GM23338 (cell line): Measurements from ENCODE around the gene GIMAP5. TPM values are rescaled to one million over a fixed set of nuclear protein-coding genes. Genes with fewer than 3 reads are reported as not detected.
A peak's percentile ranks its signal among the peaks of the same experiment; 100 is the strongest.

Source experiments
- ATAC-seq: fragments of 200-7000 bp; cut with Tn5 transposase; 3 replicates; pipeline ENCODE4 v1.9.1; 2020
- DNase-seq: peaks from one replicate; pipeline ENCODE4 v3.0.0-alpha.2; 2015; ENCODE audit warnings: low spot score
- H2AFZ ChIP-seq: fragments of 200-600 bp; sonication (generic); 2 replicates; pipeline ENCODE4 v1.8.0; 2016; ENCODE audit warnings: antibody characterized with exemption, mild to moderate bottlenecking, moderate library complexity
- H3F3A ChIP-seq: fragments of 200-600 bp; sonication (generic); replicated peaks from 2 replicates; pipeline ENCODE4 v1.8.0; 2017; ENCODE audit warnings: antibody characterized with exemption, mixed run types, low read depth
- H3K27ac ChIP-seq: fragments of 200-600 bp; sonication (generic); 2 replicates; pipeline ENCODE4 v1.6.1; 2016; ENCODE audit warnings: low read depth
- H3K27me3 ChIP-seq: fragments of 200-600 bp; sonication (generic); 2 replicates; pipeline ENCODE4 v1.8.0; 2016; ENCODE audit warnings: mild to moderate bottlenecking, mixed run types, moderate library complexity; ENCODE audit not compliant: insufficient read depth
- H3K36me3 ChIP-seq: fragments of 200-600 bp; sonication (generic); 2 replicates; pipeline ENCODE4 v1.8.0; 2016; ENCODE audit warnings: mild to moderate bottlenecking; ENCODE audit not compliant: insufficient read depth
- H3K4me1 ChIP-seq: fragments of 200-600 bp; sonication (generic); 2 replicates; pipeline ENCODE4 v1.8.0; 2016; ENCODE audit warnings: mild to moderate bottlenecking, moderate library complexity; ENCODE audit not compliant: insufficient read depth
- H3K4me2 ChIP-seq: fragments of 200-600 bp; sonication (generic); 2 replicates; pipeline ENCODE4 v1.7.1; 2017; ENCODE audit warnings: mixed run types
- H3K4me3 ChIP-seq: fragments of 200-600 bp; sonication (generic); 2 replicates; pipeline ENCODE4 v1.6.1; 2016; ENCODE audit warnings: mixed run types
- H3K79me2 ChIP-seq: fragments of 200-600 bp; sonication (generic); replicated peaks from 2 replicates; pipeline ENCODE4 v1.8.0; 2017; ENCODE audit warnings: mild to moderate bottlenecking; ENCODE audit not compliant: insufficient read depth
- H3K9me2 ChIP-seq: fragments of 200-600 bp; sonication (generic); 2 replicates; pipeline ENCODE4 v1.8.0; 2017; ENCODE audit not compliant: insufficient read depth
- H4K20me1 ChIP-seq: fragments of 200-600 bp; sonication (generic); replicated peaks from 2 replicates; pipeline ENCODE4 v1.8.0; 2017; ENCODE audit warnings: mild to moderate bottlenecking; ENCODE audit not compliant: insufficient read depth
- H3K27ac Mint-ChIP-seq: 2 replicates; pipeline ENCODE4 v1.8.0; 2020; ENCODE audit warnings: inconsistent platforms, mild to moderate bottlenecking, moderate library complexity, mixed read lengths
- H3K27me3 Mint-ChIP-seq: 3 replicates; pipeline ENCODE4 v1.8.0; 2022; ENCODE audit warnings: low read depth, mild to moderate bottlenecking, moderate library complexity, mixed read lengths, inconsistent platforms; ENCODE audit not compliant: insufficient read depth, poor library complexity
- H3K36me3 Mint-ChIP-seq: 3 replicates; pipeline ENCODE4 v1.8.0; 2021; ENCODE audit warnings: low read depth, mild to moderate bottlenecking, inconsistent platforms, moderate library complexity, mixed read lengths
- H3K4me1 Mint-ChIP-seq: 3 replicates; pipeline ENCODE4 v1.8.0; 2020; ENCODE audit warnings: mild to moderate bottlenecking, inconsistent platforms, mixed read lengths
- H3K4me3 Mint-ChIP-seq: 3 replicates; pipeline ENCODE4 v1.8.0; 2021; ENCODE audit warnings: moderate library complexity, mild to moderate bottlenecking, inconsistent platforms, mixed read lengths
- H3K9me3 Mint-ChIP-seq: 3 replicates; pipeline ENCODE4 v1.8.0; 2020; ENCODE audit warnings: moderate library complexity, mild to moderate bottlenecking, inconsistent platforms, mixed read lengths
- CREB1 ChIP-seq: fragments of 250-450 bp; sonication (Bioruptor Pico); IDR thresholded peaks from 2 replicates; pipeline ENCODE4 v1.5.0; 2020; ENCODE audit warnings: low read depth, mild to moderate bottlenecking, moderate library complexity
- CTCF ChIP-seq, 2 experiments: fragments of 200-600 bp in 1 of 2; sonication (generic) in 1 of 2; conservative IDR thresholded peaks; 2 replicates each; pipeline versions ENCODE4 v1.5.1 to v1.6.1; 2016 to 2017; ENCODE audit warnings: antibody characterized with exemption in 2 of 2, low read depth in 2 of 2, mild to moderate bottlenecking in 2 of 2, moderate library complexity in 1 of 2
- EZH2 ChIP-seq: fragments of 200-600 bp; sonication (generic); IDR thresholded peaks from one replicate; pipeline ENCODE4 v1.8.0; 2017; ENCODE audit warnings: antibody characterized with exemption, mild to moderate bottlenecking, low read depth; ENCODE audit not compliant: unreplicated experiment
- EZH2phosphoT487 ChIP-seq: fragments of 200-600 bp; sonication (generic); IDR thresholded peaks from one replicate; pipeline ENCODE4 v1.8.1; 2018; ENCODE audit warnings: antibody characterized with exemption; ENCODE audit not compliant: unreplicated experiment
- JUNB ChIP-seq: IDR thresholded peaks from one replicate; pipeline ENCODE4 v1.6.1; 2016; ENCODE audit warnings: antibody characterized with exemption; ENCODE audit not compliant: unreplicated experiment
- NANOG ChIP-seq: IDR thresholded peaks from 2 replicates; pipeline ENCODE4 v1.6.1; 2016; ENCODE audit warnings: antibody characterized with exemption, borderline replicate concordance
- POLR2AphosphoS5 ChIP-seq: IDR thresholded peaks from 2 replicates; pipeline ENCODE4 v1.6.1; 2016; ENCODE audit warnings: antibody characterized with exemption, low read depth
- STAT1 ChIP-seq: IDR thresholded peaks from one replicate; pipeline ENCODE4 v1.6.1; 2016; ENCODE audit warnings: antibody characterized with exemption; ENCODE audit not compliant: unreplicated experiment
- ZNF114 ChIP-seq: fragments of 250-450 bp; sonication (Bioruptor Pico); IDR thresholded peaks from 2 replicates; pipeline ENCODE4 v1.5.0; 2020; ENCODE audit warnings: mild to moderate bottlenecking, moderate library complexity
- ZNF331 ChIP-seq: fragments of 250-450 bp; sonication (Bioruptor Pico); IDR thresholded peaks from 2 replicates; pipeline ENCODE4 v1.5.0; 2020; ENCODE audit warnings: low read depth, mild to moderate bottlenecking, moderate library complexity
- polyA plus RNA-seq: library from polyadenylated mRNA; unstranded; fragments of >200 nt; fragmentation: Nextera tagmentation; extraction: Ambion mirVana; gene quantifications from 2 replicates; pipeline ENCODE4 v1.2.1, GENCODE V29; 2016
- total RNA-seq: library from RNA; depleted of rRNA; stranded (reverse); fragments of >200 nt; shearing (Covaris generic); gene quantifications from 2 replicates; pipeline ENCODE4 v1.2.3, GENCODE V29; 2014
- TF ChIP-seq, protein P1 (sequence below): IDR thresholded peaks from 2 replicates; pipeline ENCODE4 v1.6.1; 2016; ENCODE audit warnings: antibody characterized with exemption
- TF ChIP-seq, protein P2 (sequence below): fragments of 250-450 bp; sonication (Bioruptor Pico); IDR thresholded peaks from 2 replicates; pipeline ENCODE4 v1.5.0; 2020; ENCODE audit warnings: mild to moderate bottlenecking, moderate library complexity
- TF ChIP-seq, protein P3 (sequence below): IDR thresholded peaks from one replicate; pipeline ENCODE4 v1.6.1; 2018; ENCODE audit warnings: antibody characterized with exemption; ENCODE audit not compliant: unreplicated experiment

GIMAP5 gene
- total and polyA plus RNA-seq, 2 experiments from 2014 or later = not detected

DNA sequence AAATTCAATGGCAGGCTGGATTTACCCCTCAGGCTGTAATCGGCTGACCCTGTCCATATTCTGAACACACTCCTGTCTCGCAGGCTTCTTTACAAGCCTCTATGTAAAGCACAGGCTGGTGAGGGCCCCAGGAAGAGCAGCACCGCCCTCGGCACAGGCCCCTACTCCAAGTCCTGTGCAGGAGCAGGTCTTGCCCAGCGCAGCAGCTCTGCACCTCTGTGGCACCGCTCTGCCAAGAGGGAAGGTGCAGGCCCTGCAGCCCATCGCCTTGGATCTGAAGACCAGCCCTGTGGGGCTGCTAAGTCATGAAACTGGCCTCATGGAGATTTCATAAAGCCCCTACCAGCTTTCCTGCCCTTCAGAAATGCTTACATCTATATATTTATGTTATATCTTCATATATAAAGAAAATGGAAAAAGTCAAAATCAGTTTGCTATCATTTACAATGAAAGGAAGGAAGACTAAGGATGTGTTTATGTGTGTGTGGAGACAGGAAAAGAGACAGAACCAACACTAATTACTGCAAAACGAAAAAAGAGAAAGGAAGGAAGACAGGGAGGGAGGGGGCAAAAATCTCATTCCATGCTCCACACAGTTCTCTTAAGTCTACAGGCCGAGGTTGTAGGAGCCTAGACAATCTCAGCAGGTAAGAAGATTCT lies 53.3 kb downstream of the GIMAP5 start (continued):
- TF ChIP-seq STAT1 (no peak), EZH2 (no peak), ZNF331 (no peak), NANOG (no peak), EZH2phosphoT487 (no peak)
- TF ChIP-seq, protein P1, sequence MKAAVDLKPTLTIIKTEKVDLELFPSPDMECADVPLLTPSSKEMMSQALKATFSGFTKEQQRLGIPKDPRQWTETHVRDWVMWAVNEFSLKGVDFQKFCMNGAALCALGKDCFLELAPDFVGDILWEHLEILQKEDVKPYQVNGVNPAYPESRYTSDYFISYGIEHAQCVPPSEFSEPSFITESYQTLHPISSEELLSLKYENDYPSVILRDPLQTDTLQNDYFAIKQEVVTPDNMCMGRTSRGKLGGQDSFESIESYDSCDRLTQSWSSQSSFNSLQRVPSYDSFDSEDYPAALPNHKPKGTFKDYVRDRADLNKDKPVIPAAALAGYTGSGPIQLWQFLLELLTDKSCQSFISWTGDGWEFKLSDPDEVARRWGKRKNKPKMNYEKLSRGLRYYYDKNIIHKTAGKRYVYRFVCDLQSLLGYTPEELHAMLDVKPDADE = no peak

DNA sequence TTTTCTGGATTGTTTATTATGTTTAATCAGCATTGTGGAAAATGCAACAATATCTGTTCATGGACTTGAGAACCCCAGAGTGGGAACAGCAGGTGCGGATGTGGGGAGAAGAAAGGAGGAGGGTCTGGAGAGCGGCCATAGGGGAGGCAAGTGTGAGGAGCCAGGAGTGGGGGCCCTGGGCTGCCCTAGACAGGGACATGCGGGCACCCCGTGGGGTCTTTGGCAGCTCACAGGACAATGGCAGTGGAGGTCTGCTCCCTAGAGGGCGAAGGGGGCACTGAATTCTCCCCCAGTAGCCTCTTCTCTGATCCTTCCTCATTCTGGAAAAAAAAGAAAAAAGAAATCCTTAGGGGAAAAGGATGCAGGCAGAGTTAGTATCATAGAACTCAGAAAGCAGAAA lies 54.1 kb downstream of the GIMAP5 start:
- Mint-ChIP-seq H3K27ac (no peak overlapping the region), H3K27me3 (peaks cover under 1% of the 10 kb centered on the region), H3K4me1 (peaks cover 5% of the 10 kb centered on the region), H3K9me3 (no peaks in the 10 kb centered on the region; the same call in 2 of the 3 replicates), H3K4me3 (no peak overlapping the region), H3K36me3 (no peaks in the 10 kb centered on the region)
- Histone ChIP-seq H3K4me2 (no peak overlapping the region), H3K27ac (no peak overlapping the region), H2AFZ (no peak overlapping the region), H3K9me2 (no peaks in the 10 kb centered on the region), H3K4me3 (no peak overlapping the region), H3K27me3 (peaks cover 7% of the 10 kb centered on the region; the same call in 1 of the 2 replicates), H3K36me3 (no peaks in the 10 kb centered on the region), H3K79me2 (no peaks in the 10 kb centered on the region), H3F3A (no peaks in the 10 kb centered on the region), H3K4me1 (no peaks in the 10 kb centered on the region), H4K20me1 (no peaks in the 10 kb centered on the region)
- peak; percentile 70 for ATAC-seq
- peak; percentile 27 for DNase-seq
- TF ChIP-seq, protein P2, sequence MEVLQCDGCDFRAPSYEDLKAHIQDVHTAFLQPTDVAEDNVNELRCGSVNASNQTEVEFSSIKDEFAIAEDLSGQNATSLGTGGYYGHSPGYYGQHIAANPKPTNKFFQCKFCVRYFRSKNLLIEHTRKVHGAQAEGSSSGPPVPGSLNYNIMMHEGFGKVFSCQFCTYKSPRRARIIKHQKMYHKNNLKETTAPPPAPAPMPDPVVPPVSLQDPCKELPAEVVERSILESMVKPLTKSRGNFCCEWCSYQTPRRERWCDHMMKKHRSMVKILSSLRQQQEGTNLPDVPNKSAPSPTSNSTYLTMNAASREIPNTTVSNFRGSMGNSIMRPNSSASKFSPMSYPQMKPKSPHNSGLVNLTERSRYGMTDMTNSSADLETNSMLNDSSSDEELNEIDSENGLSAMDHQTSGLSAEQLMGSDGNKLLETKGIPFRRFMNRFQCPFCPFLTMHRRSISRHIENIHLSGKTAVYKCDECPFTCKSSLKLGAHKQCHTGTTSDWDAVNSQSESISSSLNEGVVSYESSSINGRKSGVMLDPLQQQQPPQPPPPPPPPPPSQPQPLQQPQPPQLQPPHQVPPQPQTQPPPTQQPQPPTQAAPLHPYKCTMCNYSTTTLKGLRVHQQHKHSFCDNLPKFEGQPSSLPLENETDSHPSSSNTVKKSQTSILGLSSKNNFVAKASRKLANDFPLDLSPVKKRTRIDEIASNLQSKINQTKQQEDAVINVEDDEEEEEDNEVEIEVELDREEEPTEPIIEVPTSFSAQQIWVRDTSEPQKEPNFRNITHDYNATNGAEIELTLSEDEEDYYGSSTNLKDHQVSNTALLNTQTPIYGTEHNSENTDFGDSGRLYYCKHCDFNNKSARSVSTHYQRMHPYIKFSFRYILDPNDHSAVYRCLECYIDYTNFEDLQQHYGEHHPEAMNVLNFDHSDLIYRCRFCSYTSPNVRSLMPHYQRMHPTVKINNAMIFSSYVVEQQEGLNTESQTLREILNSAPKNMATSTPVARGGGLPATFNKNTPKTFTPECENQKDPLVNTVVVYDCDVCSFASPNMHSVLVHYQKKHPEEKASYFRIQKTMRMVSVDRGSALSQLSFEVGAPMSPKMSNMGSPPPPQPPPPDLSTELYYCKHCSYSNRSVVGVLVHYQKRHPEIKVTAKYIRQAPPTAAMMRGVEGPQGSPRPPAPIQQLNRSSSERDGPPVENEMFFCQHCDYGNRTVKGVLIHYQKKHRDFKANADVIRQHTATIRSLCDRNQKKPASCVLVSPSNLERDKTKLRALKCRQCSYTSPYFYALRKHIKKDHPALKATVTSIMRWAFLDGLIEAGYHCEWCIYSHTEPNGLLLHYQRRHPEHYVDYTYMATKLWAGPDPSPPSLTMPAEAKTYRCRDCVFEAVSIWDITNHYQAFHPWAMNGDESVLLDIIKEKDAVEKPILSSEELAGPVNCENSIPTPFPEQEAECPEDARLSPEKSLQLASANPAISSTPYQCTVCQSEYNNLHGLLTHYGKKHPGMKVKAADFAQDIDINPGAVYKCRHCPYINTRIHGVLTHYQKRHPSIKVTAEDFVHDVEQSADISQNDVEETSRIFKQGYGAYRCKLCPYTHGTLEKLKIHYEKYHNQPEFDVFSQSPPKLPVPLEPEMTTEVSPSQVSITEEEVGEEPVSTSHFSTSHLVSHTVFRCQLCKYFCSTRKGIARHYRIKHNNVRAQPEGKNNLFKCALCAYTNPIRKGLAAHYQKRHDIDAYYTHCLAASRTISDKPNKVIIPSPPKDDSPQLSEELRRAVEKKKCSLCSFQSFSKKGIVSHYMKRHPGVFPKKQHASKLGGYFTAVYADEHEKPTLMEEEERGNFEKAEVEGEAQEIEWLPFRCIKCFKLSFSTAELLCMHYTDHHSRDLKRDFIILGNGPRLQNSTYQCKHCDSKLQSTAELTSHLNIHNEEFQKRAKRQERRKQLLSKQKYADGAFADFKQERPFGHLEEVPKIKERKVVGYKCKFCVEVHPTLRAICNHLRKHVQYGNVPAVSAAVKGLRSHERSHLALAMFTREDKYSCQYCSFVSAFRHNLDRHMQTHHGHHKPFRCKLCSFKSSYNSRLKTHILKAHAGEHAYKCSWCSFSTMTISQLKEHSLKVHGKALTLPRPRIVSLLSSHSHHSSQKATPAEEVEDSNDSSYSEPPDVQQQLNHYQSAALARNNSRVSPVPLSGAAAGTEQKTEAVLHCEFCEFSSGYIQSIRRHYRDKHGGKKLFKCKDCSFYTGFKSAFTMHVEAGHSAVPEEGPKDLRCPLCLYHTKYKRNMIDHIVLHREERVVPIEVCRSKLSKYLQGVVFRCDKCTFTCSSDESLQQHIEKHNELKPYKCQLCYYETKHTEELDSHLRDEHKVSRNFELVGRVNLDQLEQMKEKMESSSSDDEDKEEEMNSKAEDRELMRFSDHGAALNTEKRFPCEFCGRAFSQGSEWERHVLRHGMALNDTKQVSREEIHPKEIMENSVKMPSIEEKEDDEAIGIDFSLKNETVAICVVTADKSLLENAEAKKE (CRISPR knock-in tag) = no peak
- TF ChIP-seq CREB1 (CRISPR knock-in tag) (no peak), EZH2phosphoT487 (no peak), JUNB (no peak), CTCF (conservative IDR thresholded peaks at IDR 0.05; ENCODE audit: low read depth in 2 of 2) (no peak; a peak in 2 of 4 replicates), POLR2AphosphoS5 (no peak), ZNF114 (CRISPR knock-in tag) (no peak), STAT1 (no peak), EZH2 (no peak)
- TF ChIP-seq, protein P3, sequence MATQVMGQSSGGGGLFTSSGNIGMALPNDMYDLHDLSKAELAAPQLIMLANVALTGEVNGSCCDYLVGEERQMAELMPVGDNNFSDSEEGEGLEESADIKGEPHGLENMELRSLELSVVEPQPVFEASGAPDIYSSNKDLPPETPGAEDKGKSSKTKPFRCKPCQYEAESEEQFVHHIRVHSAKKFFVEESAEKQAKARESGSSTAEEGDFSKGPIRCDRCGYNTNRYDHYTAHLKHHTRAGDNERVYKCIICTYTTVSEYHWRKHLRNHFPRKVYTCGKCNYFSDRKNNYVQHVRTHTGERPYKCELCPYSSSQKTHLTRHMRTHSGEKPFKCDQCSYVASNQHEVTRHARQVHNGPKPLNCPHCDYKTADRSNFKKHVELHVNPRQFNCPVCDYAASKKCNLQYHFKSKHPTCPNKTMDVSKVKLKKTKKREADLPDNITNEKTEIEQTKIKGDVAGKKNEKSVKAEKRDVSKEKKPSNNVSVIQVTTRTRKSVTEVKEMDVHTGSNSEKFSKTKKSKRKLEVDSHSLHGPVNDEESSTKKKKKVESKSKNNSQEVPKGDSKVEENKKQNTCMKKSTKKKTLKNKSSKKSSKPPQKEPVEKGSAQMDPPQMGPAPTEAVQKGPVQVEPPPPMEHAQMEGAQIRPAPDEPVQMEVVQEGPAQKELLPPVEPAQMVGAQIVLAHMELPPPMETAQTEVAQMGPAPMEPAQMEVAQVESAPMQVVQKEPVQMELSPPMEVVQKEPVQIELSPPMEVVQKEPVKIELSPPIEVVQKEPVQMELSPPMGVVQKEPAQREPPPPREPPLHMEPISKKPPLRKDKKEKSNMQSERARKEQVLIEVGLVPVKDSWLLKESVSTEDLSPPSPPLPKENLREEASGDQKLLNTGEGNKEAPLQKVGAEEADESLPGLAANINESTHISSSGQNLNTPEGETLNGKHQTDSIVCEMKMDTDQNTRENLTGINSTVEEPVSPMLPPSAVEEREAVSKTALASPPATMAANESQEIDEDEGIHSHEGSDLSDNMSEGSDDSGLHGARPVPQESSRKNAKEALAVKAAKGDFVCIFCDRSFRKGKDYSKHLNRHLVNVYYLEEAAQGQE = no peak
